GM19328 (cell line): ENCODE measurements around the gene PEX5L.
A peak's percentile ranks its signal among the peaks of the same experiment; 100 is the strongest.
"Not testable (repeated sequence)": the region's sequence is repeated elsewhere in the genome, so short reads cannot be mapped to it uniquely, and the experiment has no call there.

ENCODE experiments used
- ATAC-seq: cut with Tn5 transposase; IDR thresholded peaks from one replicate; pipeline ENCODE4 v1.9.1; 2021; ENCODE audit warnings: mild to moderate bottlenecking, moderate library complexity; ENCODE audit not compliant: unreplicated experiment

The PEX5L gene

DNA sequence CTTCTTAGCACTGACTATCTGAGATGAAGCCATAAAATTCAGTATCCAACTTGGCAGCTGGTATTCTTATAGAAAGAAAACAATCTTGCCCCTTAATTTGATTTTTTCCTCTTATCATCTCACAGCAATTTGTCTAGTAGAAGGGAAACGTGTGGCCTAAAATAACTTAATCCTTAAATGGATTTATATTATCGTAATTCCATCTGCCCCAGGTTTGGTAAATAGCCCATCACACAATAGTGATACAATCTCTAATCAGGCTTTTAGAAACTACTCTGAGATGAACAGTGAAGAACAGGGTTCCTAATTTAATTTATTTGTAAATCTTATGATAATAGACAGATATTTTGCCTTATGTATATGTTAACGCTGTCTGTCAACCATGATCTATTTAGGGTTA, 24.8 kb downstream of the PEX5L start:
- ATAC-seq = no peak

DNA sequence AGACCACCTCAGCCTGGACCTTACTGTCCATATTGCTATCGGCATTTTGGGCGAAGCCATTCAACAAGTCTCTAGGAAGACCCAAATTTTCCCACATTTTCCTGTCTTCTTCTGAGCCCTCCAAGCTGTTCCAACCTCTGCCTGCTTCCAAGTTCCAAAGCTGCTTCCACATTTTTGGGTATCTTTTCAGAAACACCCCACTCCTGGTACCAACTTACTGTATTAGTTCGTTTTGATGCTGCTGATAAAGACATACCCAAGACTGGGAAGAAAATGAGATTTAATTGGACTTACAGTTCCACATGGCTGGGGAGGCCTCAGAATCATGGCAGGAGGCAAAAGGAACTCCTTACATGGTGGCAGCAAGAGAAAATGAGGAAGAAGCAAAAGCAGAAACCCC, 28.4 kb downstream of the PEX5L start:
- ATAC-seq = not testable (repeated sequence)

DNA sequence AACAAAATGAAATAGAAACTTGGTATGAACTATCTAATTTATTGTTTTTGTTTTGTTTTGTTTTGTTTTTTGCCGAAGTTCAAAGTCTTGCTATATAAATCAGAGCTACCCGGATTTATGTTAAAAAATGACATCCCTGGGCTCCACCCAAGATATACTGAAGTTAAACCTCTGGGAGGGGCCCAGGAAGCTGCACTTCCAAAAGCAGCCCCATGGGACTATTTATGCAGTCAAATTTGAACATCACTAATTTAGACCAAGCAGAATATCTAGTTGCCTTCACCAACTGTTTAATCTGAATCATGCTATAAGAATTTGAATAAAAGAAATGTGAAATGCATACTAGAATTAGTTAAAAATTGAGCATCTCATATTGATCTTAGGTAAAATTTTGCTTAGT, 32.2 kb downstream of the PEX5L start:
- ATAC-seq = no peak

DNA sequence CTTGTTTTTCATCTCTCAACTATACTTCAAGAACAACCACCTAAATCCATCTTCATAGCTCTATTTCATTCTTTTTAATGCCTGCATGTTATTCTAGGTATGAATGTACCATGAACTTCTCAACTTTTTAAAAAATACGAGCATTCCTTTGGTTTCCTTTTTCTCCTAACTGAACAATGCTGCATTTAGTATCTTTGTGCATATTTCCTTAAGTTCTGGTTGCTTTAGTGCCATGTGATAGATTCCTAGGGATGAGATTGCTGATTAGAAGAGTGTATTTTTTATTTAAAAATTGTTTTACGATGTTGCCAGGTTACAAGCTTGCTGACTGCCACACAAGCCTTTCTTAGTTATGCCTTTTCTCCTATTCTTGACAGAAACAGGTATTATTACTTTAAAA, 34.7 kb downstream of the PEX5L start:
- no peak for ATAC-seq

DNA sequence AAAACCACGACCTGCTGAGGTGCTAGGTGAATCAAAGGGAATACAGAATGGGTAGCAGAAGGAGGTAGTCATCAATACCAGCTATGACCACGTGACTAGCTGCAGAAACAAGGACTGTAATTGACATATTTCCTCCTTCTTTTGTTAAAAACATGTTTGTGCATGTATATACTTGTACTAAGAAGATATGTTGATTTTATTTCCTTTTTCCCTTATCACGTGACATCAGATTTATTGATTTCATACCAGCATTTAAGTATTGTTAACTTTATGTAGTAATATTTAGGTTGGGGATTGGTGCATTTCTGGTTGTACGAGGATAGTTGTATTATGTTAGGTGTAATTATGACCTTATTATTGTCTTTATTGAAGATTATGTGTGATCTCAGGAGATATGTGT, 36.2 kb downstream of the PEX5L start:
- no peak for ATAC-seq

DNA sequence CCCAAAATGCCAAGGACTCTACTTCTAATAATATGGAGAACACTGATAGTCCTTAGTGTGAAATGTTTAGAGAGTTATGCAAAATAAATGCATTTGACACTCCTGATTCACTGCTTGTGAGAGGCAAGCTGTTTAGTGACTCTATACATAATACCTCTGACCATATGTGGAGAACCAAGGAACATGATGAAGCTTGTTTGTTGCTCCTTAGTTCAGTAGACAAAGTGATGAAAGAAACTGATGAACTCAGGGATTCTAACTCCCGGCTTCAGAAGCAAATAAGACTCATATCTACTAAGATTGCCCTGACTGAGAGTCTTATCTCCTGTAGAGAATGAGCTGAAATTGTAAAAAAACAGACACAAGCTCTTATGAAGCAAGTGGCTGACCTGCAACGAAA, 41.3 kb downstream of the PEX5L start:
- ATAC-seq = no peak

DNA sequence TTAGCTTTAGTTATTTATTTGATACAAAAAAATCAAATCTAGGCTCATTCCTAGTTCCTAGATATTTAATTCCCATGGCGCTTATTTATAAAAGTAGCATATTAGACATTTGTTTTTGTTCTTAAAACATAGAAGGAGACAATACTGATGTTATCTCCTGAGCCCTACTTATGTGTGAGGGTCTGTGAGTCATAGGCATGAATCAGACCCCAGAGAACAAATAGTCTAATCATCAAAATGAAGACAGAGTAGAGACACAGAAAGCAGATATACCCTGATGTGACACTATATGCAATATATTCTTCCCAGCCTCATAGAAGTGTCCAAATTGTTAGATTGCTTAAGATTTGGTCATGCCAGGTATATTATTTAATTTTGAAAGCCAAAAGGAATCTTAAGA, 44.9 kb downstream of the PEX5L start:
- no peak for ATAC-seq

DNA sequence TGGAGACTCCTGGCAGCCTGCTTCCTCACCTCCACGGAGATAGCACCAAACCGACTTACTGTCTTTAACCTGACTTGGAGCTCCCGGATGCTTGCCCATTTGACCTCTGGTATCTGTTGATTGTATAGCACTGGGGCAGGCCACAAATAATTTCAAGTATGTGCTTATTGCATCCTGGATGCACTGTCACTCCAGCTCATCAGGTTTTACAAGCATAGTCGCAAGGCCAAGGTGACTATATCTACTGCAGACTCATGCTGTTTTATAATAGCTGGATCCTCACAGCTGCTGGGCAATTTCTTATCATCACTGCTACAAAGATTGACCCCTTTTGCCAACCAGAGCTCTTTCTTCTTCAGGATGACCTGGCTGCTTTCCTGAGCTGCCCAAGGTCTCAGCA, 45.6 kb downstream of the PEX5L start:
- no peak for ATAC-seq

DNA sequence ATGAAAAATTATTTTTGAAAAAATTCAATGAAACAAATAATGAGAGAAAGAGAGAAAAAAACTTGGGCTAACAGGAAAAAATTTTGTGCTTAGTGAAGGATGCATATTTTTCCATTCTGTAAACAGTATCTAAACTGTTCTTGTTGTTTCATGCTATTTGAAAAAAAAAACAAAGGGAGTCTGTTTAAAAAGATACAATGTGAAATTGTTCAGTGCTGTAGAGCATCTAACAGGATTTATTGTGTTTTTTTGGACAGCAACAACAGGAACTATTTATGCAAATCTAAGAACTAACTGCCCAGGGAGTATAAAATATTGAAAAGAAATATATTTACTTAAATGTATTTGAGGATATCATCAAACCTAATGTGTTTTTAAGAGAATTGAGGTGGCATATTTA, 55.1 kb downstream of the PEX5L start:
- ATAC-seq = no peak

DNA sequence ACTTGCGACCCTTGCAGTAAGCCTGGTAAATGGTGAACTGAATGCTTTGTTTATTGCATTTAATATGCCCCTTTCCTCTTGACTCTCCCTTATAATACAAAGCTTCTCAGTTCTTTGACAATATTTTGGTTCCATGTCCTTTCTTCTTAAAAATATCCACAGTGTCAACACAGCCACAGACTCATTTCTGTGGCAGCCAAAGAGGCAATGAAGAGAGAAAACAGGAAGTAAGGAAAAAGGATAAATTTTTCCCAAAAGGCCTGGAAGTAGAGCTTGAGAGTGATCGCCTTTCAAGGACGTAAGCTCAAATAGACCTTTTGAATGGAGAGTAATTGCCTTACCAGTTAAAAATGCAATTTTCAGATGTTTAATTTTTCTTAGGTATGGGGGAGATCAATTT, 59.4 kb downstream of the PEX5L start:
- no peak for ATAC-seq

DNA sequence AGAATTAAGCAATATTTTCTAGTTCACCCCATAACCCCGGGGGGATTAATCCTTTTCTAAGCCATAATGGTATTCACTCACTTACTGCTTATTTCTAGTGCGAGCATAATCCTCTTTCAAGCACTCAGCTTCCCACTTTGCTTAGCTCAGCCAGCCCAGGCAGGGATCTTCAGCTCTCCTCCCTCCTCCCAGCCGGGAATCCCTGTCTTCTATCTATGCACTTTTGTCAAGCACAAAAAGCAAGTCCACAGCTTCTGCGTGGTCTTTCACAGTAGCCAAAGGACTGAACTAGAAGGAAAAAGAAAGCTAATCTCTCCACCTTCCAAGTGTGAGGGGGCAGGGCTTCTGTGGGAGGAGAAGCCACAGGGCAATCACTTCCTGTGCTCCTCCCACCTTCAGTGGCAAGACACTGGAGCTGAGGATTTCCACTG, 62.8 kb downstream of the PEX5L start:
- no peak for ATAC-seq

DNA sequence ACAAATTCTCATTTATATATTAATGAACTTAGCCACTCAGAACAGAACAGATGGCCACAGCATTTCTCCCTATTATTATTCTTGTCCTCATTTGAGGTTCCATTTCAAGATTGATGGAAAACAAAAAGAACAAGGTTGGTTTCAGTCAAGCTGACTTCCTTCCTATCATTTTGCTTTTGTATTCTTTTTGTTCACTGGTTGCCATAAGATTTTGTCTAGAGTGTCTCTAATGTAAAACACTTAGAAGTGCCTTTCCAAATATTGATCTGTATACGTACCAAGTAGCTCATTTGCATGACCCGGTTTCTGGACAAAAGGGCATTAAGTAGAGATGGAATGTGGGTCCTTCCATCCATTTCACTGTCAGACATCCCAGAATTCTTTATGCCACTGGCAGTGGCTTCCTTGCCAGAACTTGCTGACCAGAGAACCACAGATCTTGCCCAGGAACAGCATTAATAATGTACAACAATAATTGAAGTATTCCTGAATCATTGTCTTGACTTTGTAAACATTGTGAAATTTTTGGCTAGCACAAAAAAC, 63.8 kb downstream of the PEX5L start:
- no peak for ATAC-seq

DNA sequence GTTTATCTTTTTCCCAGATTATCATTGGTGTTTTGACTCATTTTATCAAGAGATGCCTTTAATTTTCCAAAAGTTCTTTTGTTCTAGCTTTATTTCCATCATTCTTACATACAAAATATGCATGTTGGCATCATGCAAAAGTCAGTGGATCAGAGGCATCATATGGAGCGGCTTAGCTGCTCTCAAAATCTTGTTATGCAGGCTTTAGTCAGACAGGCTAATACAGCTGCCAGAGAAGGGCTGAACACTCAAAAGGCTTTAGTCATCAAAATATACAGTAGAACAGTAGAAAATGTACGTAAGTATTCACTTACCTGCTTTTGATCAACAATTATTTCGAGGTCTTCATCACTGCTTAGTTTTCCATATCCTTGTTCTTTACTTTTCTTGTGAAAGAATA, 65.5 kb downstream of the PEX5L start:
- no peak for ATAC-seq

DNA sequence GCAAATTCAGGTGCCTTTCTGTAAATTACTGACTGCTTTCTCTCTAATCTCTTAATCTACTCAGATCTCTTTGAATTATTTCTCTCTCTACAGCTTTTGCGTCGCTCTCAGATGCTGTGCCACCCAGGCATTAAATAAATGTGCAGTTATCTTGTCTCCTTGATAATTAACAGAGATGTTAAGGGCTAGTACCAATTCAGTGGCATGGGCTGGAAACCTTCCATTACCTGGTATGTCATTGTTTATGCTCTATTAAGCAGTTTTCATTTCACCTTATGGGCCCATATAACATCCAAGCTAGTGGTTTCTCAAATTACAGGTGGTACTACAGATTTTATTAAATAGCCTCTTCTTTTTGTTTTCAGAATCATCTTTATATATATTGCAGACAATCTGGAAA, 66.0 kb downstream of the PEX5L start:
- ATAC-seq = no peak

DNA sequence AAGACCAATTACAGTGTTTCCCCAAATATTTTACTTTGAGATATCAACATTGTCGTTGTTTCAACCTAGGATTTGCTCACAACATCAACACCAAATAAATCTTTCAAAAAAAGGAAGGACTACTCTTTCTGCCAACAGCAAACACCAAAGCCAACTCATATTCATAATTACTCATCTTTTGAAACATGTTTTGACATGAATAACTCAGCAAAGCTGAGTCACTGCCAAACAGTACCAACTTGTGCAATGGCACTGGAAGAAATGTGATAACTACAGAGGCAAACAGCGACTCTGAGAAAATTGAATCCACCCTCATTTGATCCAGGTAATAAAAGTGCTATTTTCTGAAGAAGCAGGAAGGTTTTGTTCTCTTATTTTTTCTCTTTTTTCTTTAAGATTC, 67.2 kb downstream of the PEX5L start:
- no peak for ATAC-seq

DNA sequence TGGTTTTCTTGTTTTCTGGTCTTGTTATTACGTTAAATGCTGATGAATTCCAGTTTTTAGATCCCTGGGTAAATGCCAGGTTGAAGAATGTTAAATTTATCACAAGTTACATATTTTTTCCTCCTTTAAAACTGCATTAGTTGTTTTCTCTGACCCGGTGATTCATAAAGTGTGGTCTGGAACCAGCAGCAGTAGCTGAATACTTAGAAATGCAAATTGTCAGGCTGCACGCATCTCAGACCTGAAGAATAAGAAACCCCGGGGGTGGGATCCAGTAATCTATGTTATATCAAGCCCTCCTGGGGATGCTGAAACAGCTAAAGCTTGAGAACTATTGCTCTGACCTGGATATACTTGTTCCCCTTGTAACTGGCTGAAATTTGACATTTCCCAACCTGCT, 69.1 kb downstream of the PEX5L start:
- peak; percentile 92 for ATAC-seq

DNA sequence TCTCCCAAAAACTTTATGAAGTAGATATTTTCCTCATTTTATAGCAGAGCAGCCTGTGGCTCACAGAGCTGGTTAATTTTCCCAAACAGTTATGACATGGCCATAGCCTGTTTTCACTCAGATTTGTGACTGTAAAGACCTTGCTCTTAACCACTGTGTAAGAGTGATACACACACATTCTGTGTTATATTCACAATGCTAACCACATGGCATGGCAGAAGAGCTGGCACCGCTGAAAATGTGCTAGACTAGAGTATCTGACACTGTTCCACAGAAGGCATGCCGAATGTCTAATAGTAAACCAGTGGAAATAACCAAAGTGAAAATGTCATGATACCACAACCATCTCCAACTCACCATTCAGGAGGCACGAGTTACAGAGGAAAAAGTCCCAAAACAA, 71.8 kb downstream of the PEX5L start:
- no peak for ATAC-seq

DNA sequence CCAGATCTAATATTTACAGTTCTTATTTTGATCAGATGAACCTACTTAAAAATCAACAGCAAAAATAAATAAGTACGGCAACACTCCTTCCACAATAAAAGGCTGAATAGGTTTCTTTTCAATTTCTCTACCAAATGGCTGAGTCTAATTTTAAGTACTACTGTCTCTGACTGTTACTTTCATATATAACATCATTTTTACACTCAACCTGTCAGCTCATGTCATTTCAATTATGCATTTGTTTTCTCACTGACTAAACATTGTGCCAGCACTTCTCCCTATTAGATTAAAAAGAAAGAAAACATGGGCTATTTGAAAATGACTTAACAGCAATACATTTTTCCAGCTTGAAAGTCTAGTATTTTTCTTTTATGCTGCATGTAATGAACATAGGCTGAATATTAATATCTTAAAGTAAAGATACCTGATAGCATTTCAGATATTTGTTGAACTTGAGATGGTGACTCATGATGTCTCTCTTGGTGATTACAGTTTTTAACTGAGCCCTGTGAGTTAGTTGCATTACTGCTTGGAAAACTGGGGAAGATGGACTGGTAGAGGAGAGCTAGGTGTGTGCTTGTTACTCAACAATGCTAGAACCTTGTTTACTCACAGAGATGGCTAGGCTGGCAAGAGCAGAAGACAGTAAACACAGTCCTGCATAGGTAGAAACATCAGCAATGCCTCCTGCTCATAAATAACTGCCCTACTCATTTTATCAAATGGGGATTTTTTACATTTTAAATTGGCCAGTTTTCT, 73.9 kb downstream of the PEX5L start:
- no peak for ATAC-seq

DNA sequence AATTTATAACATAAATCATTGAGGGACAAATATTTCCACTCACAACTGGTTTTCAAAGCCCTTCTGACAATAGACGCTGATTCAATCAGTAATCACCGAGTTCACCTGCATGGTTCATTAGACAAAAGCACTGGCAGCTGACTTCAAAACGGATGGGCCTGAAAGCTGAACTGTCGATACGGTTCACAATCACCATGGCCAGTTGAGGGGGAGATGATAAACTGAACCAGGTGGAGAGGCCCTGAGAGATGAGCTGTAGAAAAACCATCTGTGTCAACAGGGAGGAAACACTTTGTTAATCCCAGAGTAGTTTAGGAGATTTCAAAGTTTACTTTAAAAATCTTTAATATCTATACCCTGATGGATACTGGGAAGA, 75.0 kb downstream of the PEX5L start:
- ATAC-seq = peak; percentile 59

DNA sequence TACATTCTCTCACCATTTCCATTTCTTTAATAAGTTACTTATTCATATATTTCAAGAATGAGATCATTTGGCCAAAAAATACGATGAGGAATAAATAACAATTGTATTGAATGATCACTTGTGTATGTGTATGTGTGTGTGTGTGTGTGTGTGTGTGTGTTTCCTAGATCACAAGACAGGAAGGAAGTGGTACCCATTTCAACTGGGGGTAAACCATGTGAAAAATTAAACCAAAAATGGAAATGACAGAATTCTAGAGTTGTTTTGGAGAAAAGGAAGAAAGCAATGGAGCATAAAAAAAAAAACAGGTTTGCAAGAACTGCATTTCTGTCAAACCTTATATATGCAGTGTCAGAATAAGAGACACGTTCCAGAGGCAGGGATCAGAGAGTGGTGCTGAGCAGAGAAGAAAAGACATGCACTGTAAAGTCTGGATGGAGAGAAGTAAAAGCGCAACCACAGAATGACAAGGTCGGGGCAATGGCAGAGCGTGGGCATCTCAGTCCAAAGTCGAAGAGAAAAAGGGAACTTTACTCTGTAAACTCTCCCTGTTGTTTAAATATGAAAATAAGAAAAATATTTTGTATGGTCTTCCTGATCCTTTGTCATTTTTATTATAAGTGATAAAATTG, 75.5 kb downstream of the PEX5L start:
- ATAC-seq = no peak

DNA sequence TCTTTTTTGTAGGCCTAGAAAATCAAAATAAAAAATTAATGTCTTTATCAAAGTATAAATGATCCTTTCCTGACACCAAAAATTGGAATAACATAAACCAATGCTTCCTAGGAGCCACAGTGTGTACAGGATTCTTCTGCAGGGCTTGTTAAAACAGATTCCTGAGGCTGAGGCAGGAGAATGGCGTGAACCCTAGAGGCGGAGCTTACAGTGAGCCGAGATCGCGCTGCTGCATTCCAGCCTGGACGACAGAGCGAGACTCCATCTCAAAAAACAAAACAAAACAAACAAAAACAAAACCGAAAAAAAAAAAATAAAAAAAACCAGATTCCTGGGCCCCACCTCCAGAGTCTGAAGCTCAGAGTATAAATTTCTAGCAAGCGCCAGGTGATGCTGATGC, 78.0 kb downstream of the PEX5L start:
- no peak for ATAC-seq

DNA sequence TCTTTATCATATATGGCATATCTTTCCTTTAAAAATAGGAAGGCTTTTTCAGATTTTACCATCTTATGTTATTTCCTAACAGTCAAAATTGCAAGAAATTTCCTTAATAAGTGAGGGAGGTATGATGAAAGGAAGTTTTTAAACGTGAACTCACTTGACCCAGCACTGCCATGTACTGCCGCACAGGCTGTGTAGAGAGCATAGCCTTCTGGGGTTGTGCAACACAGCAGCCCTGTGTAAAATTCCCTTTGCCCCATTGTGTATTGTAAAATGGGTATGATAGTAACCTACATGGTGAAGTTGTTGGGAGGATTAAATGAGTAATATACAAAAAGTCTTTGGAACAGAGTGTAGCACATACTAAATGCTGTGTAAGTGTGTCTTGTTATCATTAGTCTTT, 78.6 kb downstream of the PEX5L start:
- ATAC-seq = no peak
